Measurements from ENCODE around the gene ZBTB14. TPM values are rescaled to one million over a fixed set of nuclear protein-coding genes. Genes with fewer than 3 reads are reported as not detected.
A peak's percentile ranks its signal among the peaks of the same experiment; 100 is the strongest.

The ZBTB14 gene
- total RNA-seq = 10 to 100 TPM; 26.2 to 29.4 TPM

GRCh38 chr18:5295231-5295920 lies at the start of gene ZBTB14:
Gene ZBTB14, minus strand, starts transcription at chr18:5295726. Its CDS starts 2,480 bp downstream, at chr18:5293246.
- peak within 1 kb of the TSS; percentile 91 for H3K27ac Mint-ChIP-seq
- peak; percentile 74 to 79 for DNase-seq
- H3K4me3 Mint-ChIP-seq = peak within 1 kb of the TSS; percentile 95 to 98
- peaks cover 8% of the 10 kb centered on the region for H3K27me3 Mint-ChIP-seq (ENCODE audit: low read depth)
- peaks cover 12 to 16% of the 10 kb centered on the region in 2 donors for H3K36me3 Mint-ChIP-seq (ENCODE audit: insufficient read depth in 2 of 2)
- ATAC-seq (replicated peaks in 1 of 2) = peak; percentile 54 to 64
- peaks cover 31% of the 10 kb centered on the region for H3K4me1 Mint-ChIP-seq (ENCODE audit: low read depth)
- no peaks in the 10 kb centered on the region for H3K9me3 Mint-ChIP-seq

- ATAC-seq (replicated peaks in 1 of 2) = no peak
- H3K9me3 Mint-ChIP-seq = peaks cover 2 to 3% of the 10 kb centered on the region in 2 donors
Observed at GRCh38 chr18:5339202-5339834, 43.8 kb upstream of the ZBTB14 start.

GRCh38 chr18:5334456-5335075 lies 39.0 kb upstream of the ZBTB14 start:
- H3K4me3 Mint-ChIP-seq = no peak overlapping the region
- H3K4me1 Mint-ChIP-seq (ENCODE audit: low read depth) = no peaks in the 10 kb centered on the region
- H3K36me3 Mint-ChIP-seq (ENCODE audit: insufficient read depth in 2 of 2) = peaks cover 0 to 2% of the 10 kb centered on the region in 2 donors
- no peaks in the 10 kb centered on the region for H3K27me3 Mint-ChIP-seq (ENCODE audit: low read depth)
- DNase-seq (no peak), ATAC-seq (replicated peaks in 1 of 2) (no peak)
- H3K9me3 Mint-ChIP-seq = peaks cover 0 to 3% of the 10 kb centered on the region in 2 donors
- no peak overlapping the region for H3K27ac Mint-ChIP-seq

More at GRCh38 chr18:5339202-5339834, 43.8 kb upstream of the ZBTB14 start:
- H3K27me3 Mint-ChIP-seq (ENCODE audit: low read depth) = no peaks in the 10 kb centered on the region
- no peak overlapping the region for H3K4me3 Mint-ChIP-seq
- H3K36me3 Mint-ChIP-seq (ENCODE audit: insufficient read depth in 2 of 2) = peaks cover 0 to 2% of the 10 kb centered on the region in 2 donors
- no peaks in the 10 kb centered on the region for H3K4me1 Mint-ChIP-seq (ENCODE audit: low read depth)
- no peak for DNase-seq
- no peak overlapping the region for H3K27ac Mint-ChIP-seq

GRCh38 chr18:5318061-5318700 lies 22.7 kb upstream of the ZBTB14 start:
- Mint-ChIP-seq H3K9me3 (peaks cover 0 to 2% of the 10 kb centered on the region in 2 donors), H3K4me1 (ENCODE audit: low read depth) (peaks cover 5% of the 10 kb centered on the region), H3K27ac (no peak overlapping the region), H3K27me3 (ENCODE audit: low read depth) (no peaks in the 10 kb centered on the region), H3K36me3 (ENCODE audit: insufficient read depth in 2 of 2) (peaks cover 0 to 1% of the 10 kb centered on the region in 2 donors), H3K4me3 (no peak overlapping the region)
- DNase-seq = no peak
- ATAC-seq (replicated peaks in 1 of 2) = no peak

GRCh38 chr18:5317186-5317585 lies 21.7 kb upstream of the ZBTB14 start:
- Mint-ChIP-seq H3K4me3 (no peak overlapping the region), H3K9me3 (no peaks in the 10 kb centered on the region), H3K27ac (no peak overlapping the region), H3K4me1 (ENCODE audit: low read depth) (peaks cover 5% of the 10 kb centered on the region), H3K27me3 (ENCODE audit: low read depth) (no peaks in the 10 kb centered on the region), H3K36me3 (ENCODE audit: insufficient read depth in 2 of 2) (no peaks in the 10 kb centered on the region)
- DNase-seq (no peak), ATAC-seq (replicated peaks in 1 of 2) (no peak)

GRCh38 chr18:5315838-5316237 lies 20.3 kb upstream of the ZBTB14 start:
- Mint-ChIP-seq H3K27ac (no peak overlapping the region), H3K4me3 (no peak overlapping the region), H3K9me3 (no peaks in the 10 kb centered on the region), H3K36me3 (ENCODE audit: insufficient read depth in 2 of 2) (no peaks in the 10 kb centered on the region), H3K4me1 (ENCODE audit: low read depth) (peaks cover 7% of the 10 kb centered on the region), H3K27me3 (ENCODE audit: low read depth) (no peaks in the 10 kb centered on the region)
- no peak for ATAC-seq (replicated peaks in 1 of 2)
- DNase-seq = no peak

GRCh38 chr18:5311301-5311989 lies 15.9 kb upstream of the ZBTB14 start:
- Mint-ChIP-seq H3K9me3 (no peaks in the 10 kb centered on the region), H3K27ac (no peak overlapping the region), H3K36me3 (ENCODE audit: insufficient read depth in 2 of 2) (no peaks in the 10 kb centered on the region), H3K27me3 (ENCODE audit: low read depth) (no peaks in the 10 kb centered on the region), H3K4me3 (peak overlapping the region in 1 of 2 donors; percentile 10), H3K4me1 (ENCODE audit: low read depth) (peaks cover 24% of the 10 kb centered on the region)
- DNase-seq = no peak
- ATAC-seq (replicated peaks in 1 of 2) = no peak

GRCh38 chr18:5309888-5310470 lies 14.5 kb upstream of the ZBTB14 start:
- Mint-ChIP-seq H3K36me3 (ENCODE audit: insufficient read depth in 2 of 2) (no peaks in the 10 kb centered on the region), H3K4me3 (peak overlapping the region; percentile 74 to 94), H3K27me3 (ENCODE audit: low read depth) (no peaks in the 10 kb centered on the region), H3K27ac (peak overlapping the region; percentile 92), H3K9me3 (no peaks in the 10 kb centered on the region), H3K4me1 (ENCODE audit: low read depth) (peaks cover 19% of the 10 kb centered on the region)
- ATAC-seq (replicated peaks in 1 of 2) (peak; percentile 91 to 97), DNase-seq (peak; percentile 34 to 46)

GRCh38 chr18:5305835-5306234 lies 10.3 kb upstream of the ZBTB14 start:
- Mint-ChIP-seq H3K27me3 (ENCODE audit: low read depth) (peaks cover 29% of the 10 kb centered on the region), H3K36me3 (ENCODE audit: insufficient read depth in 2 of 2) (no peaks in the 10 kb centered on the region), H3K9me3 (no peaks in the 10 kb centered on the region), H3K4me3 (no peak overlapping the region), H3K4me1 (ENCODE audit: low read depth) (peaks cover 17% of the 10 kb centered on the region), H3K27ac (no peak overlapping the region)
- ATAC-seq (replicated peaks in 1 of 2) = no peak
- no peak for DNase-seq

GRCh38 chr18:5304232-5304631 lies 8.7 kb upstream of the ZBTB14 start:
- no peak for DNase-seq
- Mint-ChIP-seq H3K27ac (no peak overlapping the region), H3K27me3 (ENCODE audit: low read depth) (peaks cover 32% of the 10 kb centered on the region), H3K4me1 (ENCODE audit: low read depth) (peaks cover 2% of the 10 kb centered on the region), H3K9me3 (no peaks in the 10 kb centered on the region), H3K4me3 (no peak overlapping the region), H3K36me3 (ENCODE audit: insufficient read depth in 2 of 2) (no peaks in the 10 kb centered on the region)
- no peak for ATAC-seq (replicated peaks in 1 of 2)

- DNase-seq = no peak
- no peak for ATAC-seq (replicated peaks in 1 of 2)
- peaks cover 37% of the 10 kb centered on the region for H3K27me3 Mint-ChIP-seq (ENCODE audit: low read depth)
- H3K9me3 Mint-ChIP-seq = no peaks in the 10 kb centered on the region
- no peak overlapping the region for H3K27ac Mint-ChIP-seq
- no peaks in the 10 kb centered on the region for H3K4me1 Mint-ChIP-seq (ENCODE audit: low read depth)
- H3K4me3 Mint-ChIP-seq = no peak overlapping the region
- no peaks in the 10 kb centered on the region for H3K36me3 Mint-ChIP-seq (ENCODE audit: insufficient read depth in 2 of 2)
Observed at GRCh38 chr18:5303636-5304035, 8.1 kb upstream of the ZBTB14 start.

GRCh38 chr18:5302606-5303005 lies 7.1 kb upstream of the ZBTB14 start:
- Mint-ChIP-seq H3K27ac (no peak overlapping the region), H3K9me3 (no peaks in the 10 kb centered on the region), H3K4me1 (ENCODE audit: low read depth) (no peaks in the 10 kb centered on the region), H3K27me3 (ENCODE audit: low read depth) (peaks cover 37% of the 10 kb centered on the region), H3K36me3 (ENCODE audit: insufficient read depth in 2 of 2) (no peaks in the 10 kb centered on the region), H3K4me3 (no peak overlapping the region)
- ATAC-seq (replicated peaks in 1 of 2) (no peak), DNase-seq (no peak)

Measured in activated T-cell treated with anti-CD3 and anti-CD28 coated beads, Interleukin-2, amount 50 U/mL, for 72 hours (primary cell).